ENCODE results near the gene KIAA0753. TPM values are rescaled to one million over a fixed set of nuclear protein-coding genes. Genes with fewer than 3 reads are reported as not detected.

KIAA0753 gene
- total RNA-seq, 1 experiment from 2014 or later, result 13.0 TPM

GRCh38 chr17:6544011-6544370 lies 96.5 kb downstream of the KIAA0753 start:
- H3K9me3 ChIP-seq (ENCODE audit: control insufficient read depth, insufficient read depth, low read depth, low read length), result no peaks in the 10 kb centered on the region
- no peaks in the 10 kb centered on the region for H3K4me1 ChIP-seq (ENCODE audit: control insufficient read depth, insufficient read depth, low read length)
- no peak overlapping the region for H3K4me3 ChIP-seq (ENCODE audit: low read depth in 2 of 2, low read length in 2 of 2)
- TF ChIP-seq REST (IDR thresholded peaks at IDR 0.05; ENCODE audit: insufficient read depth in 1 of 2, low read depth in 2 of 2, low read length in 1 of 2) (no peak), TCF7L2 (IDR thresholded peaks at IDR 0.05; ENCODE audit: low read depth, low read length) (no peak), SIN3A (IDR thresholded peaks at IDR 0.05; ENCODE audit: borderline replicate concordance, insufficient read depth, low read depth, low read length) (no peak), CTCF (IDR thresholded peaks at IDR 0.05) (no peak), POLR2AphosphoS5 (IDR thresholded peaks at IDR 0.05; ENCODE audit: low read depth, low read length) (no peak)
- no peaks in the 10 kb centered on the region; the same call in 1 of the 2 replicates for H3K27me3 ChIP-seq (ENCODE audit: control insufficient read depth, insufficient read depth, low read length)
- intact Hi-C loops (cut with micrococcal nuclease; ENCODE audit: unreplicated experiment), result no loop called here
- DNase-seq (ENCODE audit: low read depth, low spot score) (no peak), ATAC-seq (no peak)
- in situ Hi-C loops (cut with HindIII; ENCODE audit: low pct_unique_long_range_greater_than_20kb, low sequenced_read_pairs), result no loop called here
- ChIA-PET POLR2A (no interaction called here), CTCF (no interaction called here)
- H3K36me3 ChIP-seq (ENCODE audit: control insufficient read depth, insufficient read depth, low read length), result no peaks in the 10 kb centered on the region
- no TSS peak for BruUV-seq (replicated peaks)
- no peak overlapping the region for H3K27ac ChIP-seq (ENCODE audit: low read length)

- no peak for DNase-seq (ENCODE audit: low read depth, low spot score)
- intact Hi-C loops (cut with micrococcal nuclease; ENCODE audit: unreplicated experiment), result no loop called here
- Histone ChIP-seq H3K9me3 (ENCODE audit: control insufficient read depth, insufficient read depth, low read depth, low read length) (no peaks in the 10 kb centered on the region), H3K4me3 (ENCODE audit: low read depth in 2 of 2, low read length in 2 of 2) (no peak overlapping the region), H3K36me3 (ENCODE audit: control insufficient read depth, insufficient read depth, low read length) (no peaks in the 10 kb centered on the region), H3K27ac (ENCODE audit: low read length) (no peak overlapping the region), H3K27me3 (ENCODE audit: control insufficient read depth, insufficient read depth, low read length) (no peaks in the 10 kb centered on the region; the same call in 1 of the 2 replicates), H3K4me1 (ENCODE audit: control insufficient read depth, insufficient read depth, low read length) (no peaks in the 10 kb centered on the region)
- no peak for TF ChIP-seq POLR2AphosphoS5 (IDR thresholded peaks at IDR 0.05; ENCODE audit: low read depth, low read length)
- TF ChIP-seq TCF7L2 (IDR thresholded peaks at IDR 0.05; ENCODE audit: low read depth, low read length), result no peak
- no peak for TF ChIP-seq REST (IDR thresholded peaks at IDR 0.05; ENCODE audit: insufficient read depth in 1 of 2, low read depth in 2 of 2, low read length in 1 of 2)
- TF ChIP-seq SIN3A (IDR thresholded peaks at IDR 0.05; ENCODE audit: borderline replicate concordance, insufficient read depth, low read depth, low read length), result no peak
- no peak for TF ChIP-seq CTCF (IDR thresholded peaks at IDR 0.05)
- BruUV-seq (replicated peaks), result no TSS peak
- POLR2A ChIA-PET, result no interaction called here
- CTCF ChIA-PET, result no interaction called here
- in situ Hi-C loops (cut with HindIII; ENCODE audit: low pct_unique_long_range_greater_than_20kb, low sequenced_read_pairs), result no loop called here
- no peak for ATAC-seq
Observed at GRCh38 chr17:6543079-6544010, 97.2 kb downstream of the KIAA0753 start.

Measured in Panc1 (cell line).